ENCODE results near the gene GSE1.

GRCh38 chr16:85625485-85626117 is 12.5 kb downstream of the GSE1 start:
- TF ChIP-seq POLR2AphosphoS5 (IDR thresholded peaks at IDR 0.05; ENCODE audit: low read depth, low read length), result no peak
- no peak for TF ChIP-seq POLR2A (IDR thresholded peaks at IDR 0.05; ENCODE audit: low read depth, low read length)
- TF ChIP-seq PAX5 (IDR thresholded peaks at IDR 0.05; ENCODE audit: insufficient read depth, low read length, severe bottlenecking), result no peak
- no peak for TF ChIP-seq TAF1 (IDR thresholded peaks at IDR 0.05; ENCODE audit: low read depth, low read length)
- TF ChIP-seq SPI1 (IDR thresholded peaks at IDR 0.05; ENCODE audit: low read depth, low read length), result no peak
- no peak for TF ChIP-seq POU2F2 (IDR thresholded peaks at IDR 0.05; ENCODE audit: low read depth, low read length)
